22Rv1 (cell line): ENCODE measurements around the gene IL23R.

ENCODE experiments used
- ZFX ChIP-seq: fragments of 450-650 bp; IDR thresholded peaks from 2 replicates; pipeline ENCODE4 v1.6.1; 2017; ENCODE audit warnings: antibody characterized with exemption, borderline replicate concordance
- TF ChIP-seq, protein P1 (sequence below): fragments of 450-650 bp; IDR thresholded peaks from 2 replicates; pipeline ENCODE4 v1.5.1; 2017; ENCODE audit warnings: mild to moderate bottlenecking

DNA sequence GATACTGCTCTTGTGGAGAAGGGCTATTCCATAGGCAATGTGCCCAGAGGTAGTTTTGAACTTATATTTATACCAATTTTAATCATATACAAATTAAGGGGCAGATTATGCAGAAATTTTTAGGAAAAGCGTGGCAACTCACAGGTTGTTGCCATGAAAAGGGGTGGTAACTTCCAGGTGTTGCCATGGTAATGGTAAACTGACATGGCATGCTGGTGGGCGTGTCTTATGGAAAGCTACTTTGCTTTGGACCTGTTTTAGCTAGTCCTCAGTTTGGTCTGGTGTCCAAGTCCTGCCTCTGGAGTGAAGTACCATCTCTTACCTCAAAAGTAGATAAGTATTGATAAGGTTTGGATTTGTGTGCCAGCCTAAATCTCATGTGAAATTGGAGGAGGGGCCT lies 7.9 kb upstream of the IL23R start:
- TF ChIP-seq, protein P1, sequence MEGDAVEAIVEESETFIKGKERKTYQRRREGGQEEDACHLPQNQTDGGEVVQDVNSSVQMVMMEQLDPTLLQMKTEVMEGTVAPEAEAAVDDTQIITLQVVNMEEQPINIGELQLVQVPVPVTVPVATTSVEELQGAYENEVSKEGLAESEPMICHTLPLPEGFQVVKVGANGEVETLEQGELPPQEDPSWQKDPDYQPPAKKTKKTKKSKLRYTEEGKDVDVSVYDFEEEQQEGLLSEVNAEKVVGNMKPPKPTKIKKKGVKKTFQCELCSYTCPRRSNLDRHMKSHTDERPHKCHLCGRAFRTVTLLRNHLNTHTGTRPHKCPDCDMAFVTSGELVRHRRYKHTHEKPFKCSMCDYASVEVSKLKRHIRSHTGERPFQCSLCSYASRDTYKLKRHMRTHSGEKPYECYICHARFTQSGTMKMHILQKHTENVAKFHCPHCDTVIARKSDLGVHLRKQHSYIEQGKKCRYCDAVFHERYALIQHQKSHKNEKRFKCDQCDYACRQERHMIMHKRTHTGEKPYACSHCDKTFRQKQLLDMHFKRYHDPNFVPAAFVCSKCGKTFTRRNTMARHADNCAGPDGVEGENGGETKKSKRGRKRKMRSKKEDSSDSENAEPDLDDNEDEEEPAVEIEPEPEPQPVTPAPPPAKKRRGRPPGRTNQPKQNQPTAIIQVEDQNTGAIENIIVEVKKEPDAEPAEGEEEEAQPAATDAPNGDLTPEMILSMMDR = no peak
- TF ChIP-seq ZFX = no peak
